NCI-H2227 (cell line): ENCODE measurements around the gene STAC2.
"Not testable (repeated sequence)": the region's sequence is repeated elsewhere in the genome, so short reads cannot be mapped to it uniquely, and the experiment has no call there.

ENCODE experiments used
- DNase-seq: peaks from one replicate; lab custom pipeline; 2025; ENCODE audit not compliant: unreplicated experiment; lab: John Stamatoyannopoulos, UW

The STAC2 gene

GRCh38 chr17:39187152-39187830 lies 38.5 kb downstream of the STAC2 start:
- no peak for DNase-seq

GRCh38 chr17:39186481-39187002 lies 39.2 kb downstream of the STAC2 start:
- no peak for DNase-seq

GRCh38 chr17:39183720-39184119 lies 42.0 kb downstream of the STAC2 start:
- DNase-seq: no peak

- DNase-seq: no peak
Measured at GRCh38 chr17:39183045-39183444, 42.7 kb downstream of the STAC2 start.

GRCh38 chr17:39181303-39181702 lies 44.4 kb downstream of the STAC2 start:
- no peak for DNase-seq

DNA sequence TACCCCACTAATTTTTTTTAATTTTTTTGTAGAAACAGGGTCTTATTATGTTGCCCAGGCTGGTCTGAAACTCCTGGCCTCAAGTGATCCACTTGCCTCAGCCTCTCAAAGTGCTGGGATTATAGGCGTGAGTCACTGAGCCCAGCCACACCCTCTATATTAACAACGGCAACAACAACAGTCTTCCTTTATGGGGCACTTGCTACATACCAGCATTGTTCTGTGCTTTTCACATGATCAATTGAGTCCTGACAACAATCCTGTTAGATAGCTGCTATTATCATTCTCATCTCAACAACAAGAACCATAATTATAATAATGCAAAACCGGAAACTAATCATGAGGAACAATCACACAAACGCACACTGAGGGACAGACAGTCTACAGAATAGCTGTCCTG lies 47.2 kb downstream of the STAC2 start:
- no peak for DNase-seq

- no peak for DNase-seq
Measured at GRCh38 chr17:39177256-39177655, 48.5 kb downstream of the STAC2 start.

GRCh38 chr17:39175695-39176093 lies 50.1 kb downstream of the STAC2 start:
- DNase-seq: no peak

DNA sequence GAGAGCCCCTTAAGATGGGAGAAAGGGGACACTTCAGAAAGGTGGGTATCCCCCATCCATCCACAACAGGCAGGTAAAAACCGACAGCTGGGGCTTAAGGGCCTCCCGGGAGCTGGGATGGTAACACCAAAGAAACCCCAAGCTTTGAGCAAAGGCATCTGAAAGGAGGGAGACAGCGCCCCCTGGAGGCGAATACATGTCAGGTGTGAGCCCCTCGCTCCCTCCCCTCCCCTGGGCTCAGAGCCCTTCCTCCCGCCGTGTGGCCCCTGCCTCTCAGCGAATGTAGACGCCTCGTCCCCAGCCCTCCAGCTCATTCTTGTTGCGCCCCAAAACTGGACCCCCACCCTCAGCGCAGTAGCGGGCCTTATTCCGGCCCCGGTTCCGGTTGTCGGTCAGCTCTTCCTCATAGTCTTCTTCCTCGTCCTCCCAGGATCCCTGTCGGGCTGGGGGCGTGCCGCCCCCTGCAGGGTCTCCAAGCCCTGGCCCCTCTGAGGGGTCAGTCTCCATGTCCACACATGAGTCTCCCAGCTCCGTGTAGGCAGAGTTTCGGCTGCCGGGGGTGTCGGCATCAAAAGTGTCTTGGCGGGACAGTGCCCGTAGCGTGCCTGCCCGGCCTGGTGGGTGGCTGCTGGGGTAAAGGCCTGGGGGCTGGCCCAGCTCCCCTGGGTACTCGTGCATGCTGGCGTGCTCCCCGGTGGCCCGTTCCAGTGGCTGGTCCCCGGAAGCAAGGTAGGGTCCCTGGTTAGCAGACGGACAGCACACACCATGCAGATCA lies 50.6 kb downstream of the STAC2 start:
- DNase-seq: peak; percentile 78

- DNase-seq: no peak
Measured at GRCh38 chr17:39173526-39174274, 52.0 kb downstream of the STAC2 start.

GRCh38 chr17:39173080-39173479 lies 52.7 kb downstream of the STAC2 start:
- no peak for DNase-seq

GRCh38 chr17:39171933-39172332 lies 53.8 kb downstream of the STAC2 start:
- DNase-seq: no peak

- no peak for DNase-seq
Measured at GRCh38 chr17:39170558-39170957, 55.2 kb downstream of the STAC2 start.

DNA sequence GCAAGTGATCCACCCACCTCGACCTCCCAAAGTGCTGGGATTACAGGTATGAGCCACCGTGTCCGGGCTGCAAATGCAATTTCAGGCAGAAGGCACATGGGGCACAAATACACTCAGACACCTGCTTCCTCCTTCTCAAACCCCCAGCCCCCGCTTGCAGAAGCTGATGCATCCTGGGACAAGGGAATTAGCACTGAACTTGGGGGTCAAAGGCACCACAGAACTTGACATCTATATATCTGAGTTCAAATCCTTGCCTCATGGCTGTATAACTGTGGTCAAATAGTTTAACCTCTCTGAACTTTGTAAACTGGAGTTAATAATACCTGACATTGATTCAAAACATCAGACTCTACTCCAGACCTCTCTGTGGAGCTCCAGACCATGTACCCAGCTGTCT lies 55.6 kb downstream of the STAC2 start:
- no peak for DNase-seq

GRCh38 chr17:39169518-39169917 lies 56.2 kb downstream of the STAC2 start:
- no peak for DNase-seq

GRCh38 chr17:39169101-39169500 lies 56.6 kb downstream of the STAC2 start:
- no peak for DNase-seq

GRCh38 chr17:39168503-39168902 lies 57.2 kb downstream of the STAC2 start:
- DNase-seq: not testable (repeated sequence)

GRCh38 chr17:39167476-39167875 lies 58.3 kb downstream of the STAC2 start:
- no peak for DNase-seq

DNA sequence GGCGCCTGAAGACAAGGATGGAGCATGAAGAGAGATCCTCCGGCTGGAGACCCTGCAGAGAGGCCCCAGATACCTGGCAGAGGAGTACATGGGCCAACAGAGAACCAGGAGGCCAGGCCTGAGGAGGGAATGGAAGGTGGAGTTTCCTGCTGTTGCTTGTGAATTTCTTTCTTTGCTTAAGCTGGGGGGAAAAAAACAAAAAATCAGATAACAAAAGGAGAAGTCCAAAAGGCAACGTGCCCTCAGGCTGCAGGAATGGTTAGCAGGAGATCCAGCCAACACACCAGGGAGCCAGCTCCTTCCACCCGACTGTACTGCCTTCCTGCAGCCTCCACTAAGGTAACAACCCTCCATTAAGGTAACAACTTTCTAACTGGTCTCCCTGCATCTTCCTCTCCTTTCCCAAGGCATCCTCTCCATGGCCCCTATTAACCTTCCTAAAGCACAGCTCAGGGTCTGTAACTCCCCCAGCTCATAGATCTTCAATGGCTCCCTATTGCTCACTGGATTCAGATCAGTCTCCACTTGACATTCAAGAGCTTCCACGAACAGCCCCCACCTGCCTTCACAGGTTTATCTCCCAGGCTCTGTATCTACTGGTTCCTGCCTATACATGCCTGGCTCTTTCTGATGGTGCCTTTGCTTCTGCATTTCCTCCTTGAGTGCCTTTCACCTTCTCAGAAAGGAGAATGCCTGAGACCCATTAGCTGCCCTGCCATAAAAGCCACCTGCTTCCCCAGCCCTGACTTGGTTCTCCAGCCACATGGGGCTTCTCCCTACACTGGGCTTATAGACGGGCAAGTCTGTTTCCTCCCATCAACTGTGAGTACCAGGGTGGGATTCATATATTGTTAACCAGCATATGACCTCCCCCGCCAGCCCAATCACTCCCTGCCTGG lies 59.1 kb downstream of the STAC2 start:
- DNase-seq: peak; percentile 33

GRCh38 chr17:39165841-39166349 lies 59.9 kb downstream of the STAC2 start, which contains the start of gene ARL5C:
TSS of gene ARL5C (minus strand) at chr17:39166161. CDS start at chr17:39165760, 401 bp downstream.
- DNase-seq: no peak
